Neural cell (in vitro differentiated cells): ENCODE results near the gene DHFR2. TPM values are rescaled to one million over a fixed set of nuclear protein-coding genes. Genes with fewer than 3 reads are reported as not detected.
"Not testable (repeated sequence)": the region's sequence is repeated elsewhere in the genome, so short reads cannot be mapped to it uniquely, and the experiment has no call there.

ENCODE experiments used
- H2AFZ ChIP-seq: fragments of 200-600, 300-800 bp; sonication (generic), shearing (Covaris generic); 2 replicates; pipeline ENCODE4 v1.6.0; 2014; ENCODE audit warnings: low read depth, mild to moderate bottlenecking, antibody characterized with exemption, low read length, moderate library complexity
- H3F3A ChIP-seq: fragments of 200-600 bp; shearing (Covaris generic); 2 replicates; pipeline ENCODE4 v1.6.1; 2016; ENCODE audit warnings: mild to moderate bottlenecking, moderate library complexity, mixed read lengths, antibody characterized with exemption, low read length; ENCODE audit not compliant: insufficient read depth, poor library complexity, severe bottlenecking
- H3K27ac ChIP-seq: fragments of 200-600, 300-800 bp; sonication (generic), shearing (Covaris generic); 2 replicates; pipeline ENCODE4 v1.5.1; 2014; ENCODE audit warnings: mild to moderate bottlenecking, low read length, moderate library complexity
- H3K27me3 ChIP-seq: fragments of 300-800, 200-600 bp; sonication (generic), shearing (Covaris generic); 2 replicates; pipeline ENCODE4 v1.6.0; 2014; ENCODE audit warnings: mild to moderate bottlenecking, low read depth, low read length, moderate library complexity; ENCODE audit not compliant: insufficient read depth
- H3K36me3 ChIP-seq: fragments of 300-800, 200-600 bp; sonication (generic), shearing (Covaris generic); 2 replicates; pipeline ENCODE4 v1.5.1; 2014; ENCODE audit warnings: mild to moderate bottlenecking, antibody characterized with exemption, low read length, moderate library complexity; ENCODE audit not compliant: insufficient read depth
- H3K4me2 ChIP-seq: fragments of 300-800, 200-600 bp; sonication (generic), shearing (Covaris generic); 2 replicates; pipeline ENCODE4 v1.6.0; 2014; ENCODE audit warnings: mild to moderate bottlenecking, low read length
- H3K4me3 ChIP-seq: fragments of 300-800, 200-600 bp; sonication (generic), shearing (Covaris generic); 2 replicates; pipeline ENCODE4 v1.5.1; 2014; ENCODE audit warnings: mild to moderate bottlenecking, low read length, moderate library complexity
- H3K79me2 ChIP-seq: fragments of 200-600 bp; shearing (Covaris generic); replicated peaks from 2 replicates; pipeline ENCODE4 v1.6.0; 2014; ENCODE audit warnings: mild to moderate bottlenecking, low read length, moderate library complexity; ENCODE audit not compliant: insufficient read depth
- H3K9ac ChIP-seq: fragments of 300-800, 200-600 bp; sonication (generic), shearing (Covaris generic); 2 replicates; pipeline ENCODE4 v1.6.1; 2016; ENCODE audit warnings: mild to moderate bottlenecking, low read length, mixed read lengths
- H3K9me2 ChIP-seq: fragments of 200-600 bp; shearing (Covaris generic); 2 replicates; pipeline ENCODE4 v1.6.1; 2016; ENCODE audit warnings: mild to moderate bottlenecking, low read length, mixed read lengths; ENCODE audit not compliant: insufficient read depth
- H3K9me3 ChIP-seq: fragments of 200-600, 300-800 bp; sonication (generic), shearing (Covaris generic); 2 replicates; pipeline ENCODE4 v1.6.1; 2016; ENCODE audit warnings: mild to moderate bottlenecking, mixed run types, low read length, moderate library complexity, mixed read lengths
- H4K20me1 ChIP-seq: fragments of 200-600 bp; shearing (Covaris generic); 2 replicates; pipeline ENCODE4 v1.6.1; 2016; ENCODE audit warnings: mild to moderate bottlenecking, mixed run types; ENCODE audit not compliant: insufficient read depth
- CTCF ChIP-seq: fragments of 450-650 bp; IDR thresholded peaks from 2 replicates; pipeline ENCODE4 v1.5.1; 2014; ENCODE audit warnings: antibody characterized with exemption, mild to moderate bottlenecking, moderate library complexity; ENCODE audit not compliant: poor library complexity, severe bottlenecking
- EP300 ChIP-seq: fragments of 450-650 bp; conservative IDR thresholded peaks from 2 replicates; pipeline ENCODE4 v1.6.1; 2014; ENCODE audit warnings: antibody characterized with exemption, mild to moderate bottlenecking, moderate library complexity; ENCODE audit not compliant: poor library complexity, severe bottlenecking
- EZH2 ChIP-seq: fragments of 200-600, 300-800 bp; shearing (Covaris generic), sonication (generic); IDR thresholded peaks from 2 replicates; pipeline ENCODE4 v1.6.1; 2014; ENCODE audit warnings: antibody characterized with exemption, low read length, borderline replicate concordance, mild to moderate bottlenecking; ENCODE audit not compliant: insufficient read depth, poor library complexity, severe bottlenecking
- MXI1 ChIP-seq: fragments of 450-650 bp; conservative IDR thresholded peaks from 2 replicates; pipeline ENCODE4 v1.6.1; 2014; ENCODE audit warnings: antibody characterized with exemption, mild to moderate bottlenecking; ENCODE audit not compliant: poor library complexity, severe bottlenecking
- POLR2AphosphoS5 ChIP-seq: IDR thresholded peaks from 2 replicates; pipeline ENCODE4 v1.6.1; 2012
- RAD21 ChIP-seq: fragments of 450-650 bp; conservative IDR thresholded peaks from 2 replicates; pipeline ENCODE4 v1.6.1; 2014; ENCODE audit warnings: antibody characterized with exemption, mild to moderate bottlenecking, moderate library complexity
- REST ChIP-seq: IDR thresholded peaks from 2 replicates; pipeline ENCODE4 v1.6.1; 2012; ENCODE audit warnings: borderline replicate concordance
- SMC3 ChIP-seq: fragments of 450-650 bp; conservative IDR thresholded peaks from 2 replicates; pipeline ENCODE4 v1.6.1; 2014; ENCODE audit warnings: antibody characterized with exemption, mild to moderate bottlenecking, moderate library complexity; ENCODE audit not compliant: poor library complexity
- TAF1 ChIP-seq: IDR thresholded peaks from 2 replicates; pipeline ENCODE4 v1.6.1; 2012; ENCODE audit warnings: low read depth
- polyA plus RNA-seq: library from polyadenylated mRNA; depleted of rRNA; stranded (reverse); fragments of >200 nt; gene quantifications from 2 replicates; pipeline ENCODE4 v1.2.3, GENCODE V29; 2014

DHFR2 gene
- polyA plus RNA-seq, 1 donor from 2014 or later: 5.6 TPM

- H3K9me2 ChIP-seq: no peaks in the 10 kb centered on the region
- TF ChIP-seq MXI1: no peak
- no peak for TF ChIP-seq EP300
- TF ChIP-seq RAD21: no peak
- TF ChIP-seq CTCF: no peak
- no peak for TF ChIP-seq POLR2AphosphoS5
- TF ChIP-seq REST: no peak
- TF ChIP-seq SMC3: no peak
- no peak for TF ChIP-seq TAF1
- TF ChIP-seq EZH2: no peak
- H3K79me2 ChIP-seq: no peaks in the 10 kb centered on the region
- H2AFZ ChIP-seq: no peak overlapping the region
- H3K27me3 ChIP-seq: no peaks in the 10 kb centered on the region
- H3K36me3 ChIP-seq: no peaks in the 10 kb centered on the region
- no peaks in the 10 kb centered on the region for H3F3A ChIP-seq
- no peaks in the 10 kb centered on the region for H4K20me1 ChIP-seq
- no peak overlapping the region for H3K27ac ChIP-seq
- no peak overlapping the region for H3K4me2 ChIP-seq
- no peak overlapping the region for H3K4me3 ChIP-seq
- H3K9ac ChIP-seq: no peak overlapping the region
- H3K9me3 ChIP-seq: no peaks in the 10 kb centered on the region
Observed at GRCh38 chr3:94049267-94049666, 13.4 kb downstream of the DHFR2 start.

GRCh38 chr3:94046533-94046932 lies 16.2 kb downstream of the DHFR2 start:
- Histone ChIP-seq H3K36me3 (no peaks in the 10 kb centered on the region), H3K27me3 (no peaks in the 10 kb centered on the region), H3K4me2 (no peak overlapping the region), H4K20me1 (no peaks in the 10 kb centered on the region), H3K9me3 (no peaks in the 10 kb centered on the region), H3K9me2 (no peaks in the 10 kb centered on the region), H2AFZ (no peak overlapping the region), H3K79me2 (no peaks in the 10 kb centered on the region), H3K9ac (no peak overlapping the region), H3K27ac (no peak overlapping the region), H3K4me3 (no peak overlapping the region), H3F3A (no peaks in the 10 kb centered on the region)
- no peak for TF ChIP-seq RAD21
- TF ChIP-seq EZH2: no peak
- no peak for TF ChIP-seq REST
- no peak for TF ChIP-seq EP300
- TF ChIP-seq SMC3: no peak

- H3F3A ChIP-seq, H3K27me3 ChIP-seq, H4K20me1 ChIP-seq, H3K27ac ChIP-seq, H3K4me2 ChIP-seq, H3K9me3 ChIP-seq, H3K79me2 ChIP-seq, H3K4me3 ChIP-seq, H3K9me2 ChIP-seq, H3K9ac ChIP-seq, H3K36me3 ChIP-seq, H2AFZ ChIP-seq: not testable (repeated sequence)
Observed at GRCh38 chr3:94044100-94044936, 18.4 kb downstream of the DHFR2 start.
